K562 (cell line): Measurements from ENCODE around the gene RABL2A. TPM values are rescaled to one million over a fixed set of nuclear protein-coding genes. Genes with fewer than 3 reads are reported as not detected.
"Not testable (repeated sequence)": the region's sequence is repeated elsewhere in the genome, so short reads cannot be mapped to it uniquely, and the experiment has no call there.

Source experiments
- ATAC-seq: fragments of 200-7000 bp; cut with Tn5 transposase; 3 replicates; pipeline ENCODE4 v1.9.1; 2020; ENCODE audit warnings: moderate library complexity
- BruUV-seq: library from RNA; stranded (reverse); fragments of 400-500 nt; replicated peaks from 2 replicates; lab custom pipeline; 2021; lab: Mats Ljungman, UMichigan
- CTCF ChIA-PET: fragments of 300-600 bp; formaldehyde crosslinking; extraction: SDS; loops from one replicate; lab custom pipeline; 2021; ENCODE audit warnings: low intra/inter-chr PET ratio; lab: Yijun Ruan, JAX
- POLR2A ChIA-PET: fragments of 300-600, 350-650 bp; sonication (Branson Sonifier 250); formaldehyde crosslinking; extraction: SDS; loops from one replicate; lab custom pipeline; 2021; ENCODE audit warnings: antibody characterized with exemption, inconsistent platforms; lab: Yijun Ruan, JAX
- DNase-seq, 4 experiments: peaks; one replicate each; pipeline versions ENCODE4 v3.0.0 to v3.0.0-alpha.2; 2011 to 2018; ENCODE audit warnings: low spot score in 3 of 4, mixed read lengths in 3 of 4; ENCODE audit errors: extremely low read depth in 1 of 4
- FAIRE-seq: peaks from 2 replicates; lab custom pipeline; 2011; peaks lifted over from hg19 to GRCh38; lab: Jason Lieb, UNC
- H2AFZ ChIP-seq: 2 replicates; pipeline ENCODE4 v1.6.0; 2011; ENCODE audit warnings: low read depth, low read length, control low read depth, inconsistent platforms
- H3K27ac ChIP-seq: fragments of 200-600 bp; 3 replicates; pipeline ENCODE4 v1.8.0; 2011; ENCODE audit warnings: low read depth, mild to moderate bottlenecking, control low read depth, inconsistent platforms, low read length, moderate library complexity, mixed read lengths; ENCODE audit errors: extremely low read depth
- H3K27me3 ChIP-seq, 2 experiments: fragments of 300-600 bp in 1 of 2; 2 replicates in 1 of 2; 3 replicates in 1 of 2; pipeline versions ENCODE4 v1.6.0 to v1.8.0; 2011; ENCODE audit warnings: inconsistent platforms in 2 of 2, low read length in 2 of 2, mild to moderate bottlenecking in 1 of 2, mixed read lengths in 1 of 2, moderate library complexity in 1 of 2; ENCODE audit not compliant: control insufficient read depth in 2 of 2, insufficient read depth in 2 of 2
- H3K36me3 ChIP-seq: fragments of 300-600 bp; 3 replicates; pipeline ENCODE4 v1.8.0; 2011; ENCODE audit warnings: mild to moderate bottlenecking, low read length, inconsistent platforms; ENCODE audit not compliant: control insufficient read depth, insufficient read depth
- H3K4me1 ChIP-seq, 2 experiments: fragments of 200-600 bp in 1 of 2; replicated peaks in 1 of 2; 2 replicates in 1 of 2; 3 replicates in 1 of 2; pipeline versions ENCODE4 v1.5.1 to v1.8.0; 2011; ENCODE audit warnings: inconsistent platforms in 2 of 2, low read length in 2 of 2, mild to moderate bottlenecking in 1 of 2, mixed read lengths in 1 of 2, moderate library complexity in 1 of 2; ENCODE audit not compliant: control insufficient read depth in 2 of 2, insufficient read depth in 2 of 2
- H3K4me2 ChIP-seq: 2 replicates; pipeline ENCODE4 v1.6.1; 2011; ENCODE audit warnings: low read length, control low read depth, inconsistent platforms, mixed read lengths; ENCODE audit not compliant: insufficient read depth
- H3K4me3 ChIP-seq: fragments of 200-600 bp; sonication (generic), shearing (Covaris generic); 2 replicates; pipeline ENCODE4 v1.5.1; 2016; ENCODE audit warnings: control low read depth, inconsistent platforms
- H3K79me2 ChIP-seq: fragments of 200-600 bp; 3 replicates; pipeline ENCODE4 v1.8.0; 2011; ENCODE audit warnings: low read length, inconsistent platforms; ENCODE audit not compliant: control insufficient read depth, insufficient read depth
- H3K9ac ChIP-seq, 2 experiments: 2 replicates each; pipeline versions ENCODE4 v1.6.0 to v1.6.1; 2011; ENCODE audit warnings: low read depth in 2 of 2, low read length in 2 of 2, control low read depth in 1 of 2, inconsistent platforms in 1 of 2, mild to moderate bottlenecking in 1 of 2, mixed read lengths in 1 of 2; ENCODE audit not compliant: insufficient read depth in 1 of 2
- H3K9me1 ChIP-seq: one replicate; pipeline ENCODE4 v1.6.0; 2011; ENCODE audit warnings: inconsistent platforms, mild to moderate bottlenecking, low read length, moderate library complexity; ENCODE audit not compliant: control insufficient read depth, insufficient read depth
- H3K9me3 ChIP-seq: replicated peaks from 2 replicates; pipeline ENCODE4 v1.5.1; 2011; ENCODE audit warnings: low read depth, low read length, inconsistent platforms; ENCODE audit not compliant: control insufficient read depth, insufficient read depth
- H4K20me1 ChIP-seq: replicated peaks from 2 replicates; pipeline ENCODE4 v1.6.1; 2011; ENCODE audit warnings: low read length, inconsistent platforms, mixed read lengths; ENCODE audit not compliant: control insufficient read depth, insufficient read depth
- HNRNPL ChIP-seq: fragments of 200-400 bp; formaldehyde crosslinking; IDR thresholded peaks from 2 replicates; pipeline ENCODE4 v1.6.1; 2017; ENCODE audit warnings: low read depth, mild to moderate bottlenecking, low read length
- RAD21 ChIP-seq, 2 experiments: fragments of 250-450 bp in 1 of 2; fragments of 450-650 bp in 1 of 2; sonication (Bioruptor Pico) in 1 of 2; formaldehyde crosslinking in 1 of 2; IDR thresholded peaks in 1 of 2; conservative IDR thresholded peaks in 1 of 2; 2 replicates each; pipeline versions ENCODE4 v1.4.0 to v1.8.0; 2020 to 2022; ENCODE audit warnings: mild to moderate bottlenecking in 2 of 2, moderate library complexity in 1 of 2
- RB1 ChIP-seq: fragments of 450-650 bp; IDR thresholded peaks from 2 replicates; pipeline ENCODE4 v1.6.1; 2017; ENCODE audit warnings: low read depth, mild to moderate bottlenecking
- SMAD4 ChIP-seq: fragments of 250-450 bp; sonication (Bioruptor Pico); conservative IDR thresholded peaks from 2 replicates; pipeline ENCODE4 v1.8.0; 2021; ENCODE audit warnings: inconsistent platforms, mild to moderate bottlenecking, moderate library complexity
- ZNF282 ChIP-seq: sonication (generic); formaldehyde crosslinking; IDR thresholded peaks from 2 replicates; pipeline ENCODE4 v1.8.1; 2023; ENCODE audit warnings: missing genetic modification reagents
- WGBS: fragments of 100-300 bp; shearing (Covaris generic); methylation state at CpG from one replicate; pipeline ENCODE4 v1.1.6; 2016; ENCODE audit warnings: low coverage, mixed read lengths; ENCODE audit not compliant: insufficient coverage; ENCODE audit errors: missing lambda C conversion rate; 5-methylcytosine and 5-hydroxymethylcytosine counted together
- in situ Hi-C: fragments of 300-500 bp; cut with MboI; formaldehyde crosslinking; loops from 4 replicates; pipeline ENCODE4 v1.15.0; 2018; ENCODE audit warnings: inconsistent platforms, mixed read lengths
- intact Hi-C: fragments of 100-400 bp; cut with micrococcal nuclease; formaldehyde crosslinking; loops from 2 replicates; pipeline ENCODE4 v1.14.2; 2022
- polyA plus RNA-seq, 8 experiments: library from polyadenylated mRNA; depleted of rRNA in 4 of 8; stranded (reverse) in 5 of 8; unstranded in 3 of 8; fragments of >200 nt; fragmentation: Nextera tagmentation in 2 of 8; fragmentation: Illumina TruSeq in 1 of 8; extraction: Ambion mirVana in 2 of 8; extraction: Trizol in 1 of 8; gene quantifications; 2 replicates each; pipeline versions ENCODE4 v1.2.1 to v1.2.3, GENCODE V29; 2011 to 2014; ENCODE audit warnings: inconsistent platforms in 1 of 8, missing spikeins in 1 of 8
- total RNA-seq, 7 experiments: library from RNA; depleted of rRNA in 6 of 7; stranded (reverse); fragments of >200 nt in 6 of 7; fragmentation: Illumina TruSeq in 2 of 7; extraction: Trizol in 2 of 7; gene quantifications; 2 replicates each; pipeline versions ENCODE4 v1.2.1 to v1.2.3, GENCODE V29; 2011 to 2021; ENCODE audit warnings: low replicate concordance in 1 of 7
- TF ChIP-seq, protein P1 (sequence below): sonication (generic); formaldehyde crosslinking; IDR thresholded peaks from 2 replicates; pipeline ENCODE4 v1.8.0; 2022; ENCODE audit warnings: missing genetic modification reagents, mild to moderate bottlenecking, moderate library complexity, borderline replicate concordance
- TF ChIP-seq, protein P2 (sequence below), 2 experiments: IDR thresholded peaks; 2 replicates each; pipeline ENCODE4 v1.6.1; 2011; ENCODE audit warnings: borderline replicate concordance in 1 of 2, control low read depth in 1 of 2, low read depth in 1 of 2, low read length in 1 of 2, mild to moderate bottlenecking in 1 of 2, mixed read lengths in 1 of 2, moderate library complexity in 1 of 2; ENCODE audit not compliant: insufficient read depth in 1 of 2, insufficient read length in 1 of 2, poor library complexity in 1 of 2, severe bottlenecking in 1 of 2; ENCODE audit errors: extremely low read depth in 1 of 2
- TF ChIP-seq, protein P3 (sequence below): sonication (generic); formaldehyde crosslinking; IDR thresholded peaks from 2 replicates; pipeline ENCODE4 v1.8.1; 2023; ENCODE audit warnings: mild to moderate bottlenecking, missing genetic modification reagents, moderate library complexity

The RABL2A gene
- total and polyA plus RNA-seq, 9 of the 15 experiments (the other 6 are each of a cell fraction or from before 2014, with no cell fraction given): 0.27 to 5.8 (median 3.2) TPM

DNA sequence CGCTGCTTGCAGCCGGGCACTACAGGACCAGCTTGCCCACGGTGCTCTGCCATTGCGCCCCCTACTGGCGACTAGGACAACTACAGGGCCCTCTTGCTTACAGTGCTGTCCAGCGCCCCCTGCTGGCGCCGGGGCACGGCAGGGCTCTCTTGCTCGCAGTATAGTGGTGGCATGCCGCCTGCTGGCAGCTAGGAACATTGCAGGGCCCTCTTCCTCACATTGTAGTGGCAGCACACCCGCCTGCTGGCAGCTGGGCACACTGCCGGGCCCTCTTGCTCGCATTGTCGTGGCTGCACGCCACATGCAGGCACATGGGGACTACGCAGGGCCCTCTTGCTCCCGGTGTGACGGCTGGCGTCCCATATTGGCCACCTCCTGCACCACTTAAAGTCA lies 23.0 kb upstream of the RABL2A start (continued):
- TF ChIP-seq, protein P1, sequence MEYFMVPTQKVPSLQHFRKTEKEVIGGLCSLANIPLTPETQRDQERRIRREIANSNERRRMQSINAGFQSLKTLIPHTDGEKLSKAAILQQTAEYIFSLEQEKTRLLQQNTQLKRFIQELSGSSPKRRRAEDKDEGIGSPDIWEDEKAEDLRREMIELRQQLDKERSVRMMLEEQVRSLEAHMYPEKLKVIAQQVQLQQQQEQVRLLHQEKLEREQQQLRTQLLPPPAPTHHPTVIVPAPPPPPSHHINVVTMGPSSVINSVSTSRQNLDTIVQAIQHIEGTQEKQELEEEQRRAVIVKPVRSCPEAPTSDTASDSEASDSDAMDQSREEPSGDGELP (CRISPR knock-in tag): peak; percentile 82
- TF ChIP-seq SMAD4 (CRISPR knock-in tag) (peak; percentile 74), RAD21 (CRISPR knock-in tag; conservative IDR thresholded peaks at IDR 0.05 in 1 of 2, IDR thresholded peaks at IDR 0.05 in 1 of 2) (peak; percentile 95 to 97), ZNF282 (CRISPR knock-in tag) (0 out of 2 replicates have a peak, but pooled peaks have one; percentile 78), RB1 (peak; percentile 92), HNRNPL (peak; percentile 76; the same call in 1 of the 2 replicates)
- TF ChIP-seq, protein P2, sequence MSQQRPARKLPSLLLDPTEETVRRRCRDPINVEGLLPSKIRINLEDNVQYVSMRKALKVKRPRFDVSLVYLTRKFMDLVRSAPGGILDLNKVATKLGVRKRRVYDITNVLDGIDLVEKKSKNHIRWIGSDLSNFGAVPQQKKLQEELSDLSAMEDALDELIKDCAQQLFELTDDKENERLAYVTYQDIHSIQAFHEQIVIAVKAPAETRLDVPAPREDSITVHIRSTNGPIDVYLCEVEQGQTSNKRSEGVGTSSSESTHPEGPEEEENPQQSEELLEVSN (IDR thresholded peaks at IDR 0.05; ENCODE audit: borderline replicate concordance in 1 of 2, extremely low read depth in 1 of 2, insufficient read depth in 1 of 2, insufficient read length in 1 of 2, low read depth in 1 of 2, low read length in 1 of 2, poor library complexity in 1 of 2, severe bottlenecking in 1 of 2): peak in 1 of 2 experiments; percentile 61
- TF ChIP-seq, protein P3, sequence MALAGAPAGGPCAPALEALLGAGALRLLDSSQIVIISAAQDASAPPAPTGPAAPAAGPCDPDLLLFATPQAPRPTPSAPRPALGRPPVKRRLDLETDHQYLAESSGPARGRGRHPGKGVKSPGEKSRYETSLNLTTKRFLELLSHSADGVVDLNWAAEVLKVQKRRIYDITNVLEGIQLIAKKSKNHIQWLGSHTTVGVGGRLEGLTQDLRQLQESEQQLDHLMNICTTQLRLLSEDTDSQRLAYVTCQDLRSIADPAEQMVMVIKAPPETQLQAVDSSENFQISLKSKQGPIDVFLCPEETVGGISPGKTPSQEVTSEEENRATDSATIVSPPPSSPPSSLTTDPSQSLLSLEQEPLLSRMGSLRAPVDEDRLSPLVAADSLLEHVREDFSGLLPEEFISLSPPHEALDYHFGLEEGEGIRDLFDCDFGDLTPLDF (CRISPR knock-in tag): peak; percentile 30; the same call in 1 of the 2 replicates
- TF ChIP-seq, all 486 proteins: peak for 102; not testable (repeated sequence) for 384

DNA sequence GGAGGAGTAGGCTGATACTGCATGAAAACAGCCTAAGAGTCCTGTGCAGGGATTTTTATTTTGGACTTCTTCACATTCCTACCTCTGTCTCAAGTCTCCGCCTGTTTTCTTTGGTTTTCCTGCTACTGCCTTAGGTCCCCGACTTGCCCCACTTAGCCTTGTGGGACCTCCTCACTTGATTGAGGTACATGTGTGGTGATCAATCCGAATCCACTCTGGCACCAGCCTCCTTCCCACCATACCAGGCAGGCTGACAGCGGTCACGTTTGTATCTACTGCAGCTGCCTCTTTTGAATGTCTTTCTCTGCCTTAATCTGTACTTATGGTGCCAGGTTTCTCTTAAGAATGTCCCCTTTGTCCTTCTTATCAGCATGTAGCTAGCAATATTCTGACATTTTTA lies 22.4 kb upstream of the RABL2A start:
- ATAC-seq, DNase-seq, H3K4me3 ChIP-seq, FAIRE-seq, H4K20me1 ChIP-seq, intact Hi-C loops, H2AFZ ChIP-seq, H3K4me1 ChIP-seq, POLR2A ChIA-PET, H3K36me3 ChIP-seq, BruUV-seq, H3K27me3 ChIP-seq, H3K9me1 ChIP-seq, H3K27ac ChIP-seq, in situ Hi-C loops, H3K4me2 ChIP-seq, H3K9ac ChIP-seq, H3K9me3 ChIP-seq, H3K79me2 ChIP-seq: not testable (repeated sequence)
- 54% methylated on average over 2 of the region's 5 CpGs for WGBS
- CTCF ChIA-PET: interaction anchor here (0.6 to 1.3 kb wide), 4 partner anchors 96 to 159 kb away, joined by 3 to 4 read pairs (median 4); partner anchors contain the start of gene SLC35F5

DNA sequence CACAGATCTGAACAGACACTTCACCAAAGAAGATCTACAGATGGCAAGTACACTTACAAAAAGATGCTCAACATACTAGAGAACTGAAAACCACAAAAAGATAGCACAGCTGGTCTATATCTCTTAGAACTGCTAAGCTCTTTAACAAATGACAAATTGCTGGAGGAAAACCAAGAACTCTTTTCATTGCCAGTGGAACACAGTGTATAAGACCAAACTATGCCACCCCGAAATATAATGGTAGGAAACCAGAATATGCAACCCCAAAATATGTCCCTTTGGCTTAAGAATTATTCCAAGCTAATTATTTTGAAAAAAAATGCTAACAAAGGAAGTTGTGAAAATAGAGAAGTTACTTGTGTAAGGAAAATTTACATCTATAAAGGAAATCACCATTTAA lies 21.0 kb upstream of the RABL2A start:
- H3K79me2 ChIP-seq, H4K20me1 ChIP-seq, BruUV-seq, H3K9ac ChIP-seq, FAIRE-seq, in situ Hi-C loops, H3K9me3 ChIP-seq, H3K9me1 ChIP-seq, intact Hi-C loops, H3K4me1 ChIP-seq, H3K36me3 ChIP-seq, H3K27ac ChIP-seq, H3K27me3 ChIP-seq, POLR2A ChIA-PET, H3K4me3 ChIP-seq, H3K4me2 ChIP-seq, ATAC-seq, CTCF ChIA-PET, H2AFZ ChIP-seq, DNase-seq: not testable (repeated sequence)
- WGBS: 20% methylated on average over 1 of the region's 1 CpG
